ENCODE measurements around the gene GJB4. TPM values are rescaled to one million over a fixed set of nuclear protein-coding genes. Genes with fewer than 3 reads are reported as not detected.

GJB4 gene
- polyA plus RNA-seq, 1 of the 3 experiments (the other 2 are of a cell fraction) = not detected

GRCh38 chr1:34779005-34779404, 19.5 kb downstream of the GJB4 start:
- Histone ChIP-seq H3K79me2 (ENCODE audit: insufficient read depth) (no peaks in the 10 kb centered on the region), H3K4me1 (ENCODE audit: control insufficient read depth in 1 of 2, insufficient read depth in 2 of 2, low read depth in 1 of 2, low read length in 1 of 2) (peaks cover 0 to 4% of the 10 kb centered on the region in 2 experiments; a peak in 1 of 4 replicates), H3K36me3 (replicated peaks in 1 of 2; ENCODE audit: control insufficient read depth in 1 of 2, insufficient read depth in 2 of 2, low read length in 1 of 2) (no peaks in the 10 kb centered on the region), H2AFZ (ENCODE audit: low read depth) (no peak overlapping the region), H3K27me3 (ENCODE audit: insufficient read depth) (peaks cover 32% of the 10 kb centered on the region), H3K9ac (no peak overlapping the region), H3K4me2 (no peak overlapping the region), H3K9me2 (no peaks in the 10 kb centered on the region), H3K27ac (ENCODE audit: low read depth in 2 of 2, low read length in 1 of 2) (no peak overlapping the region), H3K9me3 (no peaks in the 10 kb centered on the region), H3F3A (replicated peaks; ENCODE audit: insufficient read depth) (no peaks in the 10 kb centered on the region), H4K20me1 (ENCODE audit: insufficient read depth) (no peaks in the 10 kb centered on the region), H3K4me3 (ENCODE audit: low read depth in 2 of 2, low read length in 1 of 2) (no peak overlapping the region)
- no peak for DNase-seq
- no peak for TF ChIP-seq EP300 (IDR thresholded peaks at IDR 0.05; ENCODE audit: borderline replicate concordance in 1 of 2, low read depth in 1 of 2, low read length in 1 of 2)
- TF ChIP-seq FOSL2 (IDR thresholded peaks at IDR 0.05; ENCODE audit: borderline replicate concordance, low read depth) = no peak
- TF ChIP-seq TCF12 (IDR thresholded peaks at IDR 0.05) = no peak
- no peak for TF ChIP-seq SMC3 (IDR thresholded peaks at IDR 0.05; ENCODE audit: low read depth, low read length)
- TF ChIP-seq PBX3 (IDR thresholded peaks at IDR 0.05) = no peak
- no peak for TF ChIP-seq FOXM1 (IDR thresholded peaks at IDR 0.05; ENCODE audit: low read depth)
- no peak for TF ChIP-seq GABPA (IDR thresholded peaks at IDR 0.05; ENCODE audit: low read depth)
- ChIA-PET POLR2A (no interaction called here), CTCF (interaction anchor here (1.2 to 1.7 kb wide), 2 partner anchors 36 to 81 kb away, joined by 5 read pairs; partner anchors contain the start of gene SMIM12)
- whole genome bisulfite sequencing (ENCODE audit: low lambda C conversion rate) = 47% methylated on average over 5 of the region's 5 CpGs

- peaks cover 0 to 4% of the 10 kb centered on the region in 2 experiments; a peak in 1 of 4 replicates for H3K4me1 ChIP-seq (ENCODE audit: control insufficient read depth in 1 of 2, insufficient read depth in 2 of 2, low read depth in 1 of 2, low read length in 1 of 2)
- ChIA-PET POLR2A (no interaction called here), CTCF (interaction anchor here (1.2 to 1.7 kb wide), 2 partner anchors 37 to 81 kb away, joined by 5 read pairs; partner anchors contain the start of gene SMIM12)
- H3K79me2 ChIP-seq (ENCODE audit: insufficient read depth) = no peaks in the 10 kb centered on the region
- TF ChIP-seq YY1 (IDR thresholded peaks at IDR 0.05; ENCODE audit: low read depth) (no peak), MAX (IDR thresholded peaks at IDR 0.05; ENCODE audit: low read depth) (no peak), FOSL2 (IDR thresholded peaks at IDR 0.05; ENCODE audit: borderline replicate concordance, low read depth) (no peak), TEAD4 (IDR thresholded peaks at IDR 0.05; ENCODE audit: borderline replicate concordance, insufficient read depth) (no peak), USF2 (IDR thresholded peaks at IDR 0.05; ENCODE audit: borderline replicate concordance, low read depth, low read length) (no peak), NFIC (IDR thresholded peaks at IDR 0.05; ENCODE audit: borderline replicate concordance) (no peak), TCF12 (IDR thresholded peaks at IDR 0.05) (no peak), GATA2 (CRISPR knock-in tag; IDR thresholded peaks at IDR 0.05) (no peak), RFX5 (IDR thresholded peaks at IDR 0.05; ENCODE audit: low read length) (no peak), FOXJ3 (CRISPR knock-in tag; IDR thresholded peaks at IDR 0.05) (no peak), RAD21 (IDR thresholded peaks at IDR 0.05; ENCODE audit: low read length) (no peak), TAF1 (IDR thresholded peaks at IDR 0.05; ENCODE audit: borderline replicate concordance, low read depth, low read length) (no peak), POLR2AphosphoS5 (IDR thresholded peaks at IDR 0.05; ENCODE audit: low read depth, low read length) (no peak), RXRA (IDR thresholded peaks at IDR 0.05; ENCODE audit: borderline replicate concordance, low read depth) (no peak)
- H3F3A ChIP-seq (replicated peaks; ENCODE audit: insufficient read depth) = no peaks in the 10 kb centered on the region
- H3K9me2 ChIP-seq = no peaks in the 10 kb centered on the region
- no peak overlapping the region for H3K9ac ChIP-seq
- no peaks in the 10 kb centered on the region for H4K20me1 ChIP-seq (ENCODE audit: insufficient read depth)
- H3K36me3 ChIP-seq (replicated peaks in 1 of 2; ENCODE audit: control insufficient read depth in 1 of 2, insufficient read depth in 2 of 2, low read length in 1 of 2) = no peaks in the 10 kb centered on the region
- H3K9me3 ChIP-seq = no peaks in the 10 kb centered on the region
- H3K27ac ChIP-seq (ENCODE audit: low read depth in 2 of 2, low read length in 1 of 2) = no peak overlapping the region
- H3K27me3 ChIP-seq (ENCODE audit: insufficient read depth) = peaks cover 32% of the 10 kb centered on the region
- no peak overlapping the region for H3K4me2 ChIP-seq
- no peak overlapping the region for H3K4me3 ChIP-seq (ENCODE audit: low read depth in 2 of 2, low read length in 1 of 2)
- 58% methylated on average over 5 of the region's 5 CpGs for WGBS (ENCODE audit: low lambda C conversion rate)
- H2AFZ ChIP-seq (ENCODE audit: low read depth) = no peak overlapping the region
- DNase-seq = no peak
Observed at GRCh38 chr1:34779526-34779925, 20.0 kb downstream of the GJB4 start.
